Adrenal gland (tissue), 12 donors: ENCODE results near the gene STK39. TPM values are rescaled to one million over a fixed set of nuclear protein-coding genes. Genes with fewer than 3 reads are reported as not detected.

Experiments used
- DNase-seq, 7 donors: peaks; one replicate each; pipeline ENCODE4 v3.0.0-alpha.2; 2019 to 2020
- H3K27ac ChIP-seq, 5 donors: fragments of 200-600 bp; sonication (generic) in 4 of 5; 1 replicate in 3 of 5; 2 replicates in 2 of 5; pipeline versions ENCODE4 v1.5.1 to v1.8.0; 2016 to 2020; ENCODE audit warnings: mild to moderate bottlenecking in 1 of 5
- H3K27me3 ChIP-seq: fragments of 200-600 bp; 2 replicates; pipeline ENCODE4 v1.8.0; 2021
- H3K36me3 ChIP-seq, 2 donors: fragments of 200-600 bp; replicated peaks in 1 of 2; 1 replicate in 1 of 2; 2 replicates in 1 of 2; pipeline versions ENCODE4 v1.5.1 to v1.8.0; 2018 to 2022
- H3K4me1 ChIP-seq, 2 donors: fragments of 200-600 bp; replicated peaks in 1 of 2; 1 replicate in 1 of 2; 2 replicates in 1 of 2; pipeline versions ENCODE4 v1.5.1 to v1.8.0; 2018 to 2021
- H3K4me3 ChIP-seq, 4 donors: fragments of 200-600 bp; sonication (generic) in 3 of 4; one replicate each; pipeline ENCODE4 v1.5.1; 2016 to 2018
- H3K9me3 ChIP-seq, 3 donors: fragments of 200-600 bp; sonication (generic) in 1 of 3; replicated peaks in 1 of 3; 1 replicate in 2 of 3; 2 replicates in 1 of 3; pipeline versions ENCODE4 v1.5.1 to v1.8.0; 2016 to 2021
- CTCF ChIP-seq, 6 experiments: fragments of 450-650 bp in 4 of 6; fragments of 200-600 bp in 2 of 6; sonication (generic) in 1 of 6; IDR thresholded peaks; 1 replicate in 5 of 6; 2 replicates in 1 of 6; pipeline versions ENCODE4 v1.5.1 to v1.8.0; 2016 to 2021; ENCODE audit warnings: antibody characterized with exemption in 6 of 6, mild to moderate bottlenecking in 2 of 6, moderate library complexity in 1 of 6
- POLR2A ChIP-seq, 2 donors: fragments of 450-650 bp; IDR thresholded peaks; one replicate each; pipeline ENCODE4 v1.6.1; 2017; ENCODE audit warnings: antibody characterized with exemption in 2 of 2, mild to moderate bottlenecking in 2 of 2, moderate library complexity in 1 of 2
- WGBS, 4 donors: extraction: QIAGEN DNeasy Blood & Tissue Kit in 2 of 4; methylation state at CpG; one replicate each; pipeline versions ENCODE4 v1.1.5 to v1.1.7; 2013 to 2017; 5-methylcytosine and 5-hydroxymethylcytosine counted together
- intact Hi-C, 2 donors: fragments of 100-400 bp; cut with DNase I; formaldehyde crosslinking; loops; one replicate each; pipeline versions ENCODE4 v1.14.1 to v1.15.0; 2022 to 2023
- polyA plus RNA-seq, 3 donors: library from polyadenylated mRNA; stranded (reverse); fragments of 200-250 nt in 2 of 3; fragments of 350-450 nt in 1 of 3; fragmentation: Illumina TruSeq in 1 of 3; extraction: RNeasy Lipid Tissue Mini Kit (QIAGEN cat#74804) in 1 of 3; gene quantifications; one replicate each; pipeline ENCODE4 v1.2.3, GENCODE V29; 2013 to 2014
- total RNA-seq, 9 donors: library from RNA; depleted of rRNA in 4 of 9; stranded (reverse); fragments of >200 nt in 4 of 9; fragments of 120-200 nt in 1 of 9; fragmentation: NEBNext Ultra II Directional in 1 of 9; extraction: Animal tissue kit (Norgen Biotek cat#: 25700) in 1 of 9; gene quantifications; one replicate each; pipeline versions ENCODE4 v1.1.0 to v1.2.4, GENCODE V29; 2013 to 2023
- donor health status: healthy with polysubstance abuse.
- donor health status: Bipolar disorder and iron deficiency.
- donor health status: DM: yes; HTN: yes; CAD: no.
- donor health status: DM: no; HTN: no; CAD: no.
- donor health status: DM: no; HTN: no; CAD: no.
- donor health status: DM: yes; HTN: yes; CAD: no.

STK39 gene
- total and polyA plus RNA-seq, 12 donors = 2.4 to 11.1 (median 5.8) TPM

GRCh38 chr2:168059758-168060157 is 187.6 kb downstream of the STK39 start:
- WGBS, 4 donors = 87 to 94% (median 89%) methylated on average over 2 of the region's 2 CpGs
- no peak overlapping the region for H3K4me3 ChIP-seq
- intact Hi-C loops = no loop called here
- no peaks in the 10 kb centered on the region for H3K27me3 ChIP-seq
- H3K36me3 ChIP-seq = no peaks in the 10 kb centered on the region
- TF ChIP-seq POLR2A (IDR thresholded peaks at IDR 0.05) = no peak
- TF ChIP-seq CTCF (IDR thresholded peaks at IDR 0.05) = no peak
- H3K4me1 ChIP-seq = peaks cover 0 to 8% of the 10 kb centered on the region in 2 donors
- no peak for DNase-seq
- no peak overlapping the region for H3K27ac ChIP-seq
- no peaks in the 10 kb centered on the region for H3K9me3 ChIP-seq

- TF ChIP-seq POLR2A (IDR thresholded peaks at IDR 0.05) = no peak
- TF ChIP-seq CTCF (IDR thresholded peaks at IDR 0.05) = no peak
- no peaks in the 10 kb centered on the region for H3K9me3 ChIP-seq
- no peaks in the 10 kb centered on the region for H3K36me3 ChIP-seq
- intact Hi-C loops = no loop called here
- no peaks in the 10 kb centered on the region for H3K27me3 ChIP-seq
- no peak overlapping the region for H3K4me3 ChIP-seq
- WGBS, 4 donors = 83 to 95% (median 89%) methylated on average over 3 of the region's 3 CpGs
- DNase-seq = no peak
- H3K27ac ChIP-seq = no peak overlapping the region
- H3K4me1 ChIP-seq = peaks cover 0 to 8% of the 10 kb centered on the region in 2 donors
Measured at GRCh38 chr2:168058675-168059074, 188.7 kb downstream of the STK39 start.

GRCh38 chr2:168056242-168056787 is 191.1 kb downstream of the STK39 start:
- no peaks in the 10 kb centered on the region for H3K36me3 ChIP-seq
- intact Hi-C loops = no loop called here
- H3K4me1 ChIP-seq = peaks cover 0 to 6% of the 10 kb centered on the region in 2 donors
- no peak overlapping the region for H3K4me3 ChIP-seq
- H3K9me3 ChIP-seq = no peaks in the 10 kb centered on the region
- no peak overlapping the region for H3K27ac ChIP-seq
- H3K27me3 ChIP-seq = no peaks in the 10 kb centered on the region
- TF ChIP-seq CTCF (IDR thresholded peaks at IDR 0.05) (no peak), POLR2A (IDR thresholded peaks at IDR 0.05) (no peak)
- no peak for DNase-seq
- 92 to 94% (median 92%) methylated on average over 9 of the region's 9 CpGs for WGBS, 4 donors

- 80 to 86% (median 84%) methylated on average over 5 of the region's 5 CpGs for WGBS, 4 donors
- Histone ChIP-seq H3K9me3 (no peaks in the 10 kb centered on the region), H3K36me3 (no peaks in the 10 kb centered on the region), H3K4me1 (no peaks in the 10 kb centered on the region), H3K4me3 (no peak overlapping the region), H3K27ac (no peak overlapping the region), H3K27me3 (no peaks in the 10 kb centered on the region)
- TF ChIP-seq CTCF (IDR thresholded peaks at IDR 0.05) = no peak
- TF ChIP-seq POLR2A (IDR thresholded peaks at IDR 0.05) = no peak
- DNase-seq = no peak
- intact Hi-C loops = no loop called here
Measured at GRCh38 chr2:168054657-168055056, 192.7 kb downstream of the STK39 start.
